GM12878 (cell line): Measurements from ENCODE around the gene CABYR. TPM values are rescaled to one million over a fixed set of nuclear protein-coding genes. Genes with fewer than 3 reads are reported as not detected.

Experiments
- CHD4 ChIP-seq: fragments of 200-600 bp; sonication (generic); IDR thresholded peaks from 2 replicates; pipeline ENCODE4 v1.6.1; 2016; ENCODE audit warnings: mild to moderate bottlenecking
- CREB1 ChIP-seq: IDR thresholded peaks from 2 replicates; pipeline ENCODE4 v1.6.1; 2012; ENCODE audit warnings: low read depth, mild to moderate bottlenecking, inconsistent platforms
- FOS ChIP-seq: IDR thresholded peaks from 3 replicates; pipeline ENCODE4 v1.6.1; 2011; ENCODE audit warnings: borderline replicate concordance; ENCODE audit not compliant: insufficient read length; ENCODE audit errors: extremely low read depth
- LARP7 ChIP-seq: fragments of 450-650 bp; IDR thresholded peaks from 2 replicates; pipeline ENCODE4 v1.6.1; 2017; ENCODE audit warnings: mild to moderate bottlenecking
- NFYA ChIP-seq: IDR thresholded peaks from 2 replicates; pipeline ENCODE4 v1.6.1; 2011; ENCODE audit warnings: low read depth, mild to moderate bottlenecking, low read length, improper control_type of control experiment, borderline replicate concordance
- SRF ChIP-seq, 2 experiments: IDR thresholded peaks; 2 replicates each; pipeline ENCODE4 v1.6.1; 2011; ENCODE audit warnings: low read depth in 2 of 2, low read length in 2 of 2, mild to moderate bottlenecking in 1 of 2, moderate library complexity in 1 of 2
- SUZ12 ChIP-seq: fragments of 200-600 bp; sonication (generic); IDR thresholded peaks from one replicate; pipeline ENCODE4 v1.6.1; 2018; ENCODE audit warnings: antibody characterized with exemption, mild to moderate bottlenecking; ENCODE audit not compliant: unreplicated experiment
- YY1 ChIP-seq: IDR thresholded peaks from 2 replicates; pipeline ENCODE4 v1.6.1; 2011; ENCODE audit warnings: low read depth, mild to moderate bottlenecking, low read length
- ZBED1 ChIP-seq: IDR thresholded peaks from 2 replicates; pipeline ENCODE4 v1.6.1; 2016; ENCODE audit warnings: borderline replicate concordance
- ZNF274 ChIP-seq: IDR thresholded peaks from one replicate; pipeline ENCODE4 v1.8.0; 2011; ENCODE audit not compliant: insufficient read length, insufficient read depth
- polyA plus RNA-seq, 11 experiments: library from polyadenylated mRNA; depleted of rRNA in 4 of 11; unstranded in 6 of 11; stranded (reverse) in 5 of 11; fragments of >200 nt; fragmentation: Nextera tagmentation in 4 of 11; fragmentation: Illumina TruSeq in 1 of 11; extraction: Ambion mirVana in 4 of 11; extraction: Trizol in 1 of 11; gene quantifications; 1 replicate in 1 of 11; 2 replicates in 10 of 11; pipeline versions ENCODE4 v1.2.1 to v1.2.3, GENCODE V29; 2011 to 2016; ENCODE audit warnings: inconsistent platforms in 2 of 11, missing spikeins in 2 of 11, low read depth in 1 of 11
- total RNA-seq, 4 experiments: library from RNA; depleted of rRNA in 3 of 4; stranded (reverse); fragments of >200 nt in 3 of 4; fragmentation: Illumina TruSeq in 1 of 4; extraction: Trizol in 1 of 4; gene quantifications; 2 replicates each; pipeline versions ENCODE4 v1.2.1 to v1.2.3, GENCODE V29; 2013 to 2021
- TF ChIP-seq, protein P1 (sequence below): fragments of 450-650 bp; IDR thresholded peaks from 2 replicates; pipeline ENCODE4 v1.6.1; 2016; ENCODE audit warnings: mild to moderate bottlenecking, moderate library complexity, borderline replicate concordance
- TF ChIP-seq, protein P2 (sequence below): IDR thresholded peaks from 2 replicates; pipeline ENCODE4 v1.6.1; 2012; ENCODE audit warnings: low read depth, low read length, improper control_type of control experiment

Gene CABYR
- total and polyA plus RNA-seq, 10 of the 15 experiments (the other 5 are each of a cell fraction or from before 2014, with no cell fraction given) = 0.29 to 2.8 (median 1.7) TPM

DNA sequence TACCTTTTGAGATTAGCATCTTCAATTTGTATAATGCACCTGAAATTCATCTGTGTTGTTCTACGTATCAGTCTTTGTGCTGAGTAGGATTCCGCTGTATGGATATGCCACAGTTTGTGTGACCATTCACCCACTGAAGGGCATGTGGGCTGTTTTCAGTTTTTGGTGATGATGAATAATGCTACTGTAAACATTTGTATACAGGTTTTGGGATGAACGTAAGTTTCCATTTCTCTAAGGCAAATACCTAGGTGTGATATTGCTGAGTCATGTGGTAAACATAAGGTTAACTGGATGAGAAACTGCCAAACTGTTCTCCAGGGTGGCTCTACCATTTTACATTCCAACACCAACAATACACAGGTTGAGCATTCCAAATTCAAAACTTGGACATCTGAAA is 35.1 kb downstream of the CABYR start (continued):
- TF ChIP-seq, protein P1, sequence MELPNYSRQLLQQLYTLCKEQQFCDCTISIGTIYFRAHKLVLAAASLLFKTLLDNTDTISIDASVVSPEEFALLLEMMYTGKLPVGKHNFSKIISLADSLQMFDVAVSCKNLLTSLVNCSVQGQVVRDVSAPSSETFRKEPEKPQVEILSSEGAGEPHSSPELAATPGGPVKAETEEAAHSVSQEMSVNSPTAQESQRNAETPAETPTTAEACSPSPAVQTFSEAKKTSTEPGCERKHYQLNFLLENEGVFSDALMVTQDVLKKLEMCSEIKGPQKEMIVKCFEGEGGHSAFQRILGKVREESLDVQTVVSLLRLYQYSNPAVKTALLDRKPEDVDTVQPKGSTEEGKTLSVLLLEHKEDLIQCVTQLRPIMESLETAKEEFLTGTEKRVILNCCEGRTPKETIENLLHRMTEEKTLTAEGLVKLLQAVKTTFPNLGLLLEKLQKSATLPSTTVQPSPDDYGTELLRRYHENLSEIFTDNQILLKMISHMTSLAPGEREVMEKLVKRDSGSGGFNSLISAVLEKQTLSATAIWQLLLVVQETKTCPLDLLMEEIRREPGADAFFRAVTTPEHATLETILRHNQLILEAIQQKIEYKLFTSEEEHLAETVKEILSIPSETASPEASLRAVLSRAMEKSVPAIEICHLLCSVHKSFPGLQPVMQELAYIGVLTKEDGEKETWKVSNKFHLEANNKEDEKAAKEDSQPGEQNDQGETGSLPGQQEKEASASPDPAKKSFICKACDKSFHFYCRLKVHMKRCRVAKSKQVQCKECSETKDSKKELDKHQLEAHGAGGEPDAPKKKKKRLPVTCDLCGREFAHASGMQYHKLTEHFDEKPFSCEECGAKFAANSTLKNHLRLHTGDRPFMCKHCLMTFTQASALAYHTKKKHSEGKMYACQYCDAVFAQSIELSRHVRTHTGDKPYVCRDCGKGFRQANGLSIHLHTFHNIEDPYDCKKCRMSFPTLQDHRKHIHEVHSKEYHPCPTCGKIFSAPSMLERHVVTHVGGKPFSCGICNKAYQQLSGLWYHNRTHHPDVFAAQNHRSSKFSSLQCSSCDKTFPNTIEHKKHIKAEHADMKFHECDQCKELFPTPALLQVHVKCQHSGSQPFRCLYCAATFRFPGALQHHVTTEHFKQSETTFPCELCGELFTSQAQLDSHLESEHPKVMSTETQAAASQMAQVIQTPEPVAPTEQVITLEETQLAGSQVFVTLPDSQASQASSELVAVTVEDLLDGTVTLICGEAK = no peak
- TF ChIP-seq FOS (no peak), YY1 (no peak), ZBED1 (no peak), ZNF274 (no peak), NFYA (no peak), CREB1 (no peak), SRF (IDR thresholded peaks at IDR 0.05; ENCODE audit: low read depth in 2 of 2, low read length in 2 of 2) (no peak), LARP7 (no peak), SUZ12 (no peak), CHD4 (no peak)
- TF ChIP-seq, protein P2, sequence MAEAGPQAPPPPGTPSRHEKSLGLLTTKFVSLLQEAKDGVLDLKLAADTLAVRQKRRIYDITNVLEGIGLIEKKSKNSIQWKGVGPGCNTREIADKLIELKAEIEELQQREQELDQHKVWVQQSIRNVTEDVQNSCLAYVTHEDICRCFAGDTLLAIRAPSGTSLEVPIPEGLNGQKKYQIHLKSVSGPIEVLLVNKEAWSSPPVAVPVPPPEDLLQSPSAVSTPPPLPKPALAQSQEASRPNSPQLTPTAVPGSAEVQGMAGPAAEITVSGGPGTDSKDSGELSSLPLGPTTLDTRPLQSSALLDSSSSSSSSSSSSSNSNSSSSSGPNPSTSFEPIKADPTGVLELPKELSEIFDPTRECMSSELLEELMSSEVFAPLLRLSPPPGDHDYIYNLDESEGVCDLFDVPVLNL = no peak
